Uterus (tissue), 4 donors: ENCODE measurements around the gene RABGAP1. TPM values are rescaled to one million over a fixed set of nuclear protein-coding genes. Genes with fewer than 3 reads are reported as not detected.

Experiments
- DNase-seq, 2 donors: peaks; one replicate each; pipeline ENCODE4 v3.0.0-alpha.2; 2019 to 2020
- H3K27ac ChIP-seq, 2 donors: fragments of 200-600 bp; sonication (generic); 1 replicate in 1 of 2; 2 replicates in 1 of 2; pipeline ENCODE4 v1.5.1; 2016 to 2018
- H3K27me3 ChIP-seq, 2 donors: fragments of 200-600 bp; sonication (generic); one replicate each; pipeline ENCODE4 v1.5.1; 2018 to 2019; ENCODE audit warnings: control low read depth in 1 of 2
- H3K36me3 ChIP-seq, 2 donors: fragments of 200-600 bp; sonication (generic); one replicate each; pipeline ENCODE4 v1.5.1; 2019; ENCODE audit warnings: control low read depth in 1 of 2
- H3K4me1 ChIP-seq, 2 donors: fragments of 200-600 bp; sonication (generic); one replicate each; pipeline ENCODE4 v1.5.1; 2018 to 2019; ENCODE audit warnings: control low read depth in 1 of 2
- H3K4me3 ChIP-seq, 2 donors: fragments of 200-600 bp; sonication (generic); 1 replicate in 1 of 2; 2 replicates in 1 of 2; pipeline ENCODE4 v1.5.1; 2018 to 2019; ENCODE audit warnings: mild to moderate bottlenecking in 1 of 2
- H3K9me3 ChIP-seq, 2 donors: fragments of 200-600 bp; sonication (generic); one replicate each; pipeline ENCODE4 v1.5.1; 2019; ENCODE audit warnings: control low read depth in 1 of 2
- POLR2A ChIP-seq, 2 donors: fragments of 450-650 bp; IDR thresholded peaks; one replicate each; pipeline ENCODE4 v1.6.1; 2016; ENCODE audit warnings: antibody characterized with exemption in 2 of 2, mild to moderate bottlenecking in 1 of 2, moderate library complexity in 1 of 2
- intact Hi-C: fragments of 100-400 bp; cut with DNase I; formaldehyde crosslinking; loops from one replicate; pipeline ENCODE4 v1.15.1; 2023; ENCODE audit warnings: low total_unique reads
- total RNA-seq, 4 donors: library from RNA; depleted of rRNA in 3 of 4; stranded (reverse); fragments of >200 nt in 3 of 4; gene quantifications; one replicate each; pipeline versions ENCODE4 v1.1.0 to v1.2.4, GENCODE V29; 2014 to 2023
- TF ChIP-seq, protein P1 (sequence below), 4 experiments: fragments of 200-600 bp in 2 of 4; fragments of 450-650 bp in 2 of 4; sonication (generic) in 2 of 4; IDR thresholded peaks; one replicate each; pipeline ENCODE4 v1.5.1; 2016 to 2019; ENCODE audit warnings: antibody characterized with exemption in 4 of 4, mild to moderate bottlenecking in 2 of 4, moderate library complexity in 1 of 4
- donor health status: DM: yes; HTN: yes; CAD: no.

Gene RABGAP1
- total RNA-seq, 4 donors from 2014 or later: 81.2 to 107 (median 91.0) TPM

DNA sequence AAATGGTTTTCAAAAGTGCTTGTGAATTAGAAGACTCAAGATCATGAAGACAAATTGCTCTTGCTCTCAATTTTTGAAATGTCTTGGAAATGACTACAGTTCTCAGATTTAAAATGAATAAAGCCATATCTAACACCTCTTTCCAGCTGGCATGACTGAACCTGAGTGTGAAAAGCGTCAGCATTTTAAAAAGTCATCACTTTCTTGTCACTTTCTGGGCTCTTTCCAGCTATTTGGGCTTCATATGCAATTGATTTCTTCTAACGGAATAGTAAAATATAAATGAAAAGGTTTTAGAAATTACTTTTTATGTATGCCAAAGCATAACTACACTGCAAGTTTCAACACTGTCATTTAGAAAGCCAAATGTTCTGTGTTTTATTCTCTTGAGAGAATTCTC, 95.0 kb downstream of the RABGAP1 start:
- no peak for DNase-seq
- Histone ChIP-seq H3K36me3 (no peaks in the 10 kb centered on the region), H3K27me3 (no peaks in the 10 kb centered on the region), H3K4me1 (no peaks in the 10 kb centered on the region), H3K27ac (peak overlapping the region in 1 of 2 donors; percentile 72), H3K9me3 (no peaks in the 10 kb centered on the region), H3K4me3 (no peak overlapping the region)
- intact Hi-C loops: no loop called here
- TF ChIP-seq POLR2A (IDR thresholded peaks at IDR 0.05): no peak
- TF ChIP-seq, protein P1, sequence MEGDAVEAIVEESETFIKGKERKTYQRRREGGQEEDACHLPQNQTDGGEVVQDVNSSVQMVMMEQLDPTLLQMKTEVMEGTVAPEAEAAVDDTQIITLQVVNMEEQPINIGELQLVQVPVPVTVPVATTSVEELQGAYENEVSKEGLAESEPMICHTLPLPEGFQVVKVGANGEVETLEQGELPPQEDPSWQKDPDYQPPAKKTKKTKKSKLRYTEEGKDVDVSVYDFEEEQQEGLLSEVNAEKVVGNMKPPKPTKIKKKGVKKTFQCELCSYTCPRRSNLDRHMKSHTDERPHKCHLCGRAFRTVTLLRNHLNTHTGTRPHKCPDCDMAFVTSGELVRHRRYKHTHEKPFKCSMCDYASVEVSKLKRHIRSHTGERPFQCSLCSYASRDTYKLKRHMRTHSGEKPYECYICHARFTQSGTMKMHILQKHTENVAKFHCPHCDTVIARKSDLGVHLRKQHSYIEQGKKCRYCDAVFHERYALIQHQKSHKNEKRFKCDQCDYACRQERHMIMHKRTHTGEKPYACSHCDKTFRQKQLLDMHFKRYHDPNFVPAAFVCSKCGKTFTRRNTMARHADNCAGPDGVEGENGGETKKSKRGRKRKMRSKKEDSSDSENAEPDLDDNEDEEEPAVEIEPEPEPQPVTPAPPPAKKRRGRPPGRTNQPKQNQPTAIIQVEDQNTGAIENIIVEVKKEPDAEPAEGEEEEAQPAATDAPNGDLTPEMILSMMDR (IDR thresholded peaks at IDR 0.05): no peak

DNA sequence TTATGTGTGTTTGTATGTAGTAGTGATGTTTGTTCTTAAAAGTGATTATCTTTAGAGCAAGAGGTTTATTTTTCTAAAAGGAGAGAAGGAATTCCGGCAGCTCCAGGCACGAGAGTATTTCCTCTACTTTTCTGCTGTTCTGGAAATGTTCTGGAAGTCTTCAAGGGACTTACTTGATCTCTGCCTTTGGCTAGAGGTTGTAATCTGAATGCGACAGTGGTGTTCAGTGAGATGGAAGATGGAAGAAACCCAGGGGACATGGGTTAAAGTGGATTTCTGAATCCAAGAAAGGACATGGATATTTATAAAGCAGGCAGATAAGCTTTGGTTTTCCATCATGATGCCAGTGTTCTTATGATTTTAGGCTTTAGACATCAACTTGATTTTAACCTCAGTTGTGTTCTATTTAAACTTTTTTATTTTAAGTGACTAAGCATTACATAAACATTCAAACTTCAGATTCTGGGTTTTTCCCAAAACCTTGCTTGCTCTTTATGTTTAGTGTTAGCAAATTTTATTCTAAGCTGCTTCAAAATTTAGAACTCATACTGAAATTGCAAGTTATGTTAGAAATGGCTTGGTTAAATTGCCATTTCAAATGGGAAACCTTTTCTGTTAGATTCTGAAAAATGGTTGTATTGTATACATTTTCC, 96.2 kb downstream of the RABGAP1 start:
- Histone ChIP-seq H3K27ac (peak overlapping the region; percentile 35 to 72), H3K9me3 (no peaks in the 10 kb centered on the region), H3K4me1 (no peaks in the 10 kb centered on the region), H3K4me3 (no peak overlapping the region), H3K27me3 (no peaks in the 10 kb centered on the region), H3K36me3 (no peaks in the 10 kb centered on the region)
- DNase-seq: no peak
- intact Hi-C loops: no loop called here
- no peak for TF ChIP-seq POLR2A (IDR thresholded peaks at IDR 0.05)
- TF ChIP-seq, protein P1 (IDR thresholded peaks at IDR 0.05): no peak

DNA sequence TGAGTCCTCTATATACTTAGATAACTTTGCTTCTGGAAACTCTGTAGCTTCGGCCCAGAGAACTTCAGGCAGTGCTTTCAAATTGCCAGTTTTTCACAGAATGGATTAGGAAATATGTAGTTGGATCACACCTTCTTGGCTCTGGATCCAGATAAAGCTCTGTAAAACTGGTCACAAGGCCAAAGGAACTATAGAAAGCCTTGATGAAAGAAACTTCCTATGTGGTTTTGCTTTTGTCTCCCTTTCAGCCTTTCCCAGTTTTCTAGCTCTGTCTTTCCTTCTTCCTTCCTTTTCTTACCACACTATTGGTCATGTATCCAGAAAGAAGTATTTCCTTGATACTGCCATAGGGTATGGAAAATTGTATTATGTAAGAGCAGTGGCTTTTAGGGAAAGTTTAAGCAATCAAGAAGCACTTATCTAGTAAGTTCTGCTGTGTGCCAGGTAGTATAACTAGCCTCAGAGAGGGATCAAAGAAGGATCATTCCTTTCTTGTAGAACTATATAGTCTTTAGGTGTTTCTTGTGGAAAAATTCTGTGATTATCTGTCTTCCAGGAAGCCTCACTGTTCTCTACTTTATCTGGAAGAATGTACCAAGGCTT, 98.9 kb downstream of the RABGAP1 start:
- no peaks in the 10 kb centered on the region for H3K4me1 ChIP-seq
- H3K27me3 ChIP-seq: no peaks in the 10 kb centered on the region
- intact Hi-C loops: no loop called here
- peak overlapping the region; percentile 53 to 78 for H3K27ac ChIP-seq
- no peak for TF ChIP-seq POLR2A (IDR thresholded peaks at IDR 0.05)
- TF ChIP-seq, protein P1 (IDR thresholded peaks at IDR 0.05): no peak
- H3K4me3 ChIP-seq: no peak overlapping the region
- no peaks in the 10 kb centered on the region for H3K36me3 ChIP-seq
- no peaks in the 10 kb centered on the region for H3K9me3 ChIP-seq
- DNase-seq: no peak

DNA sequence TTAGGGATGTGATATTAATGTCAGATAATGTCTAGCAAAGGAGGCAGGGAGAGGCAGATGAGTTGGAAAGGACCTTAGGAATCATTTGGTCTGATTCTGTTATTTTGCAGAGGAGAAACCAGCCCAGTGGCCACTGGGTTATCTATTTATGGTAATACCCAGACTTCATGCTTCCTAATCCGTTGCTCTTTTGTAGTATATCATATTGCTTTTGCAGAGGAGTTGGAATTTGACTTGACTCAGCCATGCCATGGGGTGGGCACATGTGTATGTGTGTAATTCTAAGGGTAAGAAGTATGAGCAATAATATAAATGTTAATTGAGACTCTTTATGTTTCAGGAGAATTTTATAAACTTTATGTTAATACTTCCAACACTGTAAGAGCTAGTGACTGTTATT, 100.0 kb downstream of the RABGAP1 start:
- intact Hi-C loops: no loop called here
- peak overlapping the region; percentile 53 to 78 for H3K27ac ChIP-seq

DNA sequence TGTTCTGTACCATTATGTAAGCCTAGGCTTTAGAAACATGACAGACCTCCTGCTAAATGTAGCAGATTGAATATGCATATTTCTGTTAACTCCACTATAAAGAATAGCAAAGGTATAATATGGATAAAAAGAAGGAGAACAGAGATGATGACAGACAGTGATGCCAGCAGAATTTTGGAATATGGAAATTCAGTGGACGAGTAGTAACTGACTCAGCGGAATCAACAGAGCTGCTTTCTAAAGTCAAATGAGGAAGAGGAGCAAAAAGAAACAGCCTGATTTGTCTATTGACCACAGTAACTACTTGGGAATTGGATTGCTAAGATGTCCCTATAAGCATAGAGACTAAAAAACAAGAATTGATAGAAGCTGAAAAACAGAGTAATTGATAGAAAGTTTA, 100.7 kb downstream of the RABGAP1 start:
- no peaks in the 10 kb centered on the region for H3K4me1 ChIP-seq
- intact Hi-C loops: no loop called here
- H3K27ac ChIP-seq: peak overlapping the region; percentile 53 to 78

More for the DNA sequence above, 100.0 kb downstream of the RABGAP1 start:
- DNase-seq: no peak
- no peak for TF ChIP-seq POLR2A (IDR thresholded peaks at IDR 0.05)
- TF ChIP-seq, protein P1 (IDR thresholded peaks at IDR 0.05): no peak
- H3K4me3 ChIP-seq: no peak overlapping the region
- no peaks in the 10 kb centered on the region for H3K27me3 ChIP-seq
- no peaks in the 10 kb centered on the region for H3K4me1 ChIP-seq
- no peaks in the 10 kb centered on the region for H3K36me3 ChIP-seq
- no peaks in the 10 kb centered on the region for H3K9me3 ChIP-seq

More for the DNA sequence above, 100.7 kb downstream of the RABGAP1 start:
- Histone ChIP-seq H3K36me3 (no peaks in the 10 kb centered on the region), H3K9me3 (no peaks in the 10 kb centered on the region), H3K4me3 (no peak overlapping the region), H3K27me3 (no peaks in the 10 kb centered on the region)
- TF ChIP-seq, protein P1 (IDR thresholded peaks at IDR 0.05): no peak
- TF ChIP-seq POLR2A (IDR thresholded peaks at IDR 0.05): no peak
- DNase-seq: no peak
